BLaER1 (cell line): ENCODE data around the gene CDH4.

Experiments
- H3K27ac ChIP-seq: shearing (Covaris generic); formaldehyde crosslinking; 2 replicates; pipeline ENCODE4 v1.8.1; 2022
- H3K27me3 ChIP-seq: shearing (Covaris generic); formaldehyde crosslinking; 2 replicates; pipeline ENCODE4 v1.8.1; 2022
- H3K36me3 ChIP-seq: shearing (Covaris generic); formaldehyde crosslinking; 2 replicates; pipeline ENCODE4 v1.8.1; 2022
- H3K4me1 ChIP-seq: shearing (Covaris generic); formaldehyde crosslinking; 2 replicates; pipeline ENCODE4 v1.8.1; 2022
- H3K4me2 ChIP-seq: shearing (Covaris generic); formaldehyde crosslinking; 2 replicates; pipeline ENCODE4 v1.8.1; 2022
- H3K4me3 ChIP-seq: shearing (Covaris generic); formaldehyde crosslinking; 2 replicates; pipeline ENCODE4 v1.8.1; 2022
- H3K9ac ChIP-seq: shearing (Covaris generic); formaldehyde crosslinking; 2 replicates; pipeline ENCODE4 v1.8.1; 2022
- H3K9me3 ChIP-seq: shearing (Covaris generic); formaldehyde crosslinking; 2 replicates; pipeline ENCODE4 v1.8.1; 2022
- H4K20me1 ChIP-seq: shearing (Covaris generic); formaldehyde crosslinking; 2 replicates; pipeline ENCODE4 v1.8.1; 2022
- Cebpa-rat ChIP-seq: shearing (Covaris generic); IDR thresholded peaks from 2 replicates; pipeline ENCODE4 v1.8.1; 2022

CDH4 gene

GRCh38 chr20:61744691-61745396 lies 492.8 kb downstream of the CDH4 start:
- Histone ChIP-seq H4K20me1 (peaks cover 41% of the 10 kb centered on the region), H3K27me3 (0 out of 2 replicates have a peak, but pooled peaks cover 5% of the 10 kb centered on the region), H3K4me3 (peak overlapping the region; percentile 28; the same call in 1 of the 2 replicates), H3K9ac (no peak overlapping the region; the same call in 1 of the 2 replicates), H3K4me2 (peak overlapping the region; percentile 93), H3K9me3 (peaks cover 3% of the 10 kb centered on the region; the same call in 1 of the 2 replicates), H3K36me3 (no peaks in the 10 kb centered on the region), H3K4me1 (peaks cover 70% of the 10 kb centered on the region), H3K27ac (0 out of 2 replicates have a peak overlapping the region, but pooled peaks have one; percentile 3)
- no peak for TF ChIP-seq Cebpa-rat

GRCh38 chr20:61745397-61746146 lies 493.5 kb downstream of the CDH4 start:
- H3K9me3 ChIP-seq: peaks cover 10% of the 10 kb centered on the region
- no peaks in the 10 kb centered on the region for H3K36me3 ChIP-seq
- H3K9ac ChIP-seq: peak overlapping the region; percentile 36; the same call in 1 of the 2 replicates
- peaks cover 70% of the 10 kb centered on the region for H3K4me1 ChIP-seq
- no peak for TF ChIP-seq Cebpa-rat
- H3K4me2 ChIP-seq: peak overlapping the region; percentile 93
- 0 out of 2 replicates have a peak, but pooled peaks cover 5% of the 10 kb centered on the region for H3K27me3 ChIP-seq
- peaks cover 41% of the 10 kb centered on the region for H4K20me1 ChIP-seq
- H3K27ac ChIP-seq: peak overlapping the region; percentile 70
- H3K4me3 ChIP-seq: peak overlapping the region; percentile 42; the same call in 1 of the 2 replicates

GRCh38 chr20:61746147-61746646 lies 494.1 kb downstream of the CDH4 start:
- H3K4me3 ChIP-seq: peak overlapping the region; percentile 42; the same call in 1 of the 2 replicates
- H3K27me3 ChIP-seq: 0 out of 2 replicates have a peak, but pooled peaks cover 5% of the 10 kb centered on the region
- H3K4me2 ChIP-seq: peak overlapping the region; percentile 93
- no peaks in the 10 kb centered on the region for H3K36me3 ChIP-seq
- H3K4me1 ChIP-seq: peaks cover 70% of the 10 kb centered on the region
- peak overlapping the region; percentile 70 for H3K27ac ChIP-seq
- TF ChIP-seq Cebpa-rat: no peak
- H4K20me1 ChIP-seq: peaks cover 41% of the 10 kb centered on the region
- 0 out of 2 replicates have a peak overlapping the region, but pooled peaks have one; percentile 36 for H3K9ac ChIP-seq
- peaks cover 17% of the 10 kb centered on the region for H3K9me3 ChIP-seq

- TF ChIP-seq Cebpa-rat: no peak
- H3K9me3 ChIP-seq: peaks cover 22% of the 10 kb centered on the region
- H3K4me1 ChIP-seq: peaks cover 69% of the 10 kb centered on the region
- no peak overlapping the region for H3K4me3 ChIP-seq
- no peaks in the 10 kb centered on the region for H3K36me3 ChIP-seq
- 0 out of 2 replicates have a peak, but pooled peaks cover 5% of the 10 kb centered on the region for H3K27me3 ChIP-seq
- H3K4me2 ChIP-seq: peak overlapping the region; percentile 93
- peaks cover 41% of the 10 kb centered on the region for H4K20me1 ChIP-seq
- no peak overlapping the region; the same call in 1 of the 2 replicates for H3K27ac ChIP-seq
- H3K9ac ChIP-seq: no peak overlapping the region
Observed at GRCh38 chr20:61746781-61747180, 494.7 kb downstream of the CDH4 start.

- H3K4me3 ChIP-seq: no peak overlapping the region
- no peak overlapping the region for H3K27ac ChIP-seq
- H3K27me3 ChIP-seq: 0 out of 2 replicates have a peak, but pooled peaks cover 5% of the 10 kb centered on the region
- no peak overlapping the region for H3K9ac ChIP-seq
- H3K9me3 ChIP-seq: peaks cover 24% of the 10 kb centered on the region
- peaks cover 33% of the 10 kb centered on the region for H4K20me1 ChIP-seq
- TF ChIP-seq Cebpa-rat: no peak
- H3K4me1 ChIP-seq: peaks cover 69% of the 10 kb centered on the region
- no peaks in the 10 kb centered on the region for H3K36me3 ChIP-seq
- H3K4me2 ChIP-seq: no peak overlapping the region
Observed at GRCh38 chr20:61748376-61748775, 496.3 kb downstream of the CDH4 start.

- Histone ChIP-seq H3K27me3 (0 out of 2 replicates have a peak, but pooled peaks cover 4% of the 10 kb centered on the region), H3K4me2 (no peak overlapping the region), H3K9me3 (peaks cover 24% of the 10 kb centered on the region), H3K4me3 (no peak overlapping the region), H3K36me3 (no peaks in the 10 kb centered on the region), H3K9ac (no peak overlapping the region), H3K27ac (no peak overlapping the region), H3K4me1 (peaks cover 69% of the 10 kb centered on the region), H4K20me1 (peaks cover 38% of the 10 kb centered on the region)
- no peak for TF ChIP-seq Cebpa-rat
Observed at GRCh38 chr20:61749406-61750075, 497.5 kb downstream of the CDH4 start.

GRCh38 chr20:61750093-61750492 lies 498.0 kb downstream of the CDH4 start:
- Histone ChIP-seq H4K20me1 (peaks cover 32% of the 10 kb centered on the region), H3K36me3 (no peaks in the 10 kb centered on the region), H3K9me3 (peaks cover 24% of the 10 kb centered on the region), H3K4me3 (no peak overlapping the region), H3K9ac (no peak overlapping the region), H3K4me2 (no peak overlapping the region), H3K27me3 (no peaks in the 10 kb centered on the region), H3K4me1 (peaks cover 69% of the 10 kb centered on the region), H3K27ac (no peak overlapping the region)
- no peak for TF ChIP-seq Cebpa-rat

- Histone ChIP-seq H4K20me1 (peaks cover 16% of the 10 kb centered on the region), H3K4me1 (peaks cover 69% of the 10 kb centered on the region), H3K9me3 (peaks cover 24% of the 10 kb centered on the region), H3K27ac (no peak overlapping the region), H3K36me3 (no peaks in the 10 kb centered on the region), H3K4me2 (peak overlapping the region; percentile 71), H3K9ac (no peak overlapping the region), H3K4me3 (no peak overlapping the region), H3K27me3 (no peaks in the 10 kb centered on the region)
- no peak for TF ChIP-seq Cebpa-rat
Observed at GRCh38 chr20:61752576-61752975, 500.5 kb downstream of the CDH4 start.

- Histone ChIP-seq H3K9me3 (peaks cover 24% of the 10 kb centered on the region), H4K20me1 (peaks cover 16% of the 10 kb centered on the region), H3K9ac (peak overlapping the region; percentile 20; the same call in 1 of the 2 replicates), H3K27ac (peak overlapping the region; percentile 18; the same call in 1 of the 2 replicates), H3K36me3 (no peaks in the 10 kb centered on the region), H3K4me3 (peak overlapping the region; percentile 35; the same call in 1 of the 2 replicates), H3K4me2 (peak overlapping the region; percentile 71), H3K27me3 (no peaks in the 10 kb centered on the region), H3K4me1 (peaks cover 69% of the 10 kb centered on the region)
- no peak for TF ChIP-seq Cebpa-rat
Observed at GRCh38 chr20:61753316-61753942, 501.4 kb downstream of the CDH4 start.
